GM12864 (cell line): ENCODE results near the gene CEACAM20.
"Not testable (repeated sequence)": the region's sequence is repeated elsewhere in the genome, so short reads cannot be mapped to it uniquely, and the experiment has no call there.

Source experiments
- DNase-seq: peaks from one replicate; pipeline ENCODE4 v3.0.0-alpha.2; 2011; ENCODE audit warnings: low read depth
- H3K4me3 ChIP-seq: 2 replicates; pipeline ENCODE4 v1.5.1; 2011; ENCODE audit warnings: mild to moderate bottlenecking, low read depth, low read length, control low read depth
- TF ChIP-seq, protein P1 (sequence below): IDR thresholded peaks from 2 replicates; pipeline ENCODE4 v1.5.1; 2011; ENCODE audit warnings: low read depth, mild to moderate bottlenecking, moderate library complexity, low read length, control low read depth, inconsistent platforms; ENCODE audit errors: missing control alignments

The CEACAM20 gene

DNA sequence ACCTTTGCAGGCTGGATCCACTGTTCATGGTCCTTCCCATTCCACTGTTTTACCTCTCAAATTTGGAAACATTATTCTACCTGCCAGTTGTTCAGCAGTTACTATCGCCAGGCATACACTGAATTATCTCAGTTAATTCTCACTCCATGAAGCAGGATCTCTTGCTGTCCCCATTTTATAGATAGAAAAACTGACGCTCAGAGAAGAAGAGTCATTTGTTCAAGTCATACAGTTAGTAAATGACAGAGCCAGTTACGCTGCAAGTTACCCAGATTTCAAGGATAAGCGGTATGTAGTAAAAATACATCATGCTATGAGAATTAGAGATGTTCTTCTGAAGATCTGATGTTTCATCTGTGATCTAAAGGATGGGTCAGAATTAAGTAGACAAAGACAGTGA is 43.7 kb upstream of the CEACAM20 start:
- no peak for DNase-seq
- TF ChIP-seq, protein P1, sequence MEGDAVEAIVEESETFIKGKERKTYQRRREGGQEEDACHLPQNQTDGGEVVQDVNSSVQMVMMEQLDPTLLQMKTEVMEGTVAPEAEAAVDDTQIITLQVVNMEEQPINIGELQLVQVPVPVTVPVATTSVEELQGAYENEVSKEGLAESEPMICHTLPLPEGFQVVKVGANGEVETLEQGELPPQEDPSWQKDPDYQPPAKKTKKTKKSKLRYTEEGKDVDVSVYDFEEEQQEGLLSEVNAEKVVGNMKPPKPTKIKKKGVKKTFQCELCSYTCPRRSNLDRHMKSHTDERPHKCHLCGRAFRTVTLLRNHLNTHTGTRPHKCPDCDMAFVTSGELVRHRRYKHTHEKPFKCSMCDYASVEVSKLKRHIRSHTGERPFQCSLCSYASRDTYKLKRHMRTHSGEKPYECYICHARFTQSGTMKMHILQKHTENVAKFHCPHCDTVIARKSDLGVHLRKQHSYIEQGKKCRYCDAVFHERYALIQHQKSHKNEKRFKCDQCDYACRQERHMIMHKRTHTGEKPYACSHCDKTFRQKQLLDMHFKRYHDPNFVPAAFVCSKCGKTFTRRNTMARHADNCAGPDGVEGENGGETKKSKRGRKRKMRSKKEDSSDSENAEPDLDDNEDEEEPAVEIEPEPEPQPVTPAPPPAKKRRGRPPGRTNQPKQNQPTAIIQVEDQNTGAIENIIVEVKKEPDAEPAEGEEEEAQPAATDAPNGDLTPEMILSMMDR: no peak
- H3K4me3 ChIP-seq: no peak overlapping the region

DNA sequence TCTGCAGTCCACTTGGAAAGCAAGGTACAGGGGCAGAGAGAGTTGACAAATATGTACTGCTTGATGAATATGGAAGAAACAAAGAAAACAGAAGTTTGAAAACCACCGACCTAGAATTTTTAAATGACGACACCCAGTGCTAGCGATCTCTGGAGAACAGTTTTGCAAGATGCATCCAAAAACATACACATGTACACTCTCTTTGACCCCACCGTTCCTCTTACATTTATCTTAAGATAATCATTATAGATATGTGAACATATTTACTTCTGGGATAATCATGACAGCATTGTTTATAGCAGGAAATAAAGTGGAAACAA is 43.1 kb upstream of the CEACAM20 start:
- H3K4me3 ChIP-seq: no peak overlapping the region
- TF ChIP-seq, protein P1: no peak
- DNase-seq: no peak

DNA sequence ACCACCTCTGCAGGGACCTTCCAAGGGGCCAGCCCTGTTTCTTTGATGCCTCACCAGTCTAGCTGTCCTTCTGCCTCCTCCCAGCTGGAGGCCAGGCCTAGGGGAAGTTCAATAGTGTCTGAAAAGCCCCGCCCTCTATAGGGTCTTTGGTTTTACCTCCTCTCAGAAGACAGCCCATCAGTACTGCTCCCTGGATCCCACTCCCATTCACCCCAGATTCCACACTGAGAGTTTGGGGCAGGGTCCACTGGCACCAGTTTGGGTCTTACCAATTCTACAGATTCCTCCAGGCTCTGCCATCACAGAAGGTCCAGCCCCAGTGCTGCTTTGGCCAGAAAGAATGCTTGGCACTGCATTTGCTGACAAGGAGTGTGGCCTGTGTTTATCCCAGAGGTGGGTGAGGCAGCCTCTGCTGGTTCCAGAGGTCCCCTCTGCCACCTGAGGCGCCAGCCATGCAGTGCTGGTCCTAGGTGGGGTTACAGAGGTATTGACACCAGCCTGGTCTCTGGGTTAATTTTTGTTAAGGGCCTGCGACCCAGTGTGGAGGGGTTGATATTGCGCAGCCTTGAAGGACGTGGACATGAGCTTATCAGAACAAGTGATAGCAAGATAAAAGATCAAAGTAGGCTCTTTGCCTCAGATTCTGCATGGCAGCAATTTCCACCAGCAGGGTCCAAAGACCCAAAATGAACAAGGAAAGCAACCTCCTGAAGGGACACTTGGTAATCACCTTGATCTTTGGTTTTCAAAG is 42.5 kb upstream of the CEACAM20 start:
- DNase-seq: no peak
- H3K4me3 ChIP-seq: no peak overlapping the region
- TF ChIP-seq, protein P1: no peak

DNA sequence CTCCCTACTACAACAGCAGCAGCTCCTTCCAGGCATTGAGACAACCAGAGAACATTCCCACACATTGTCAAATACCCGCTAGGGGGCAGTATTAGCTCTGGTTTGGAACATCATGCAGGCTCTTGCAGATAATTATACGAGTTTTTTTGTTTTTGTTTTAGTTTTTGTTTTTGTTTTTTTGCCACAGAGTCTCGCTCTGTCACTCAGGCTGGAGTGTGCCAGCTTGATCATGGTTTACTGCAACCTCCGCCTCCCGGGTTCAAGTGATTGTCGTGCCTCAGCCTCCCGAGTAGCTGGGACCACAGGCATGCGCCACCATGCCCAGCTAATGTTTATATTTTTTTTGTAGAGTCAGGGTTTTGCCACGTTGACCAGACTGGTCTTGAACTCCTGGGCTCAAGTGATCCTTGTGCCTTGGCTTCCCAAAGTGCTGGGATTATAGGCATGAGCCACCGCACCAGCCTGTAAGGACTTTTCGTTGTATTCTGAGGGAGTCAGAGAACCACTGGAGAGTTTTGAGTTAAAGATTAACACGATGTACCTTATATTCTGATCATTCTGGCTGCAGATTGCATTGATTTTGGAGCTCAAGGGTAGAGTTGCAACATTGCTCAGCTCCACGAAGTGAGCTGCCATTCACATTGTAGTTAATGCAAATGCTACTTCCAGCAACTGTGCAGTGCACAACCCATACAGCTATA is 41.7 kb upstream of the CEACAM20 start:
- H3K4me3 ChIP-seq: no peak overlapping the region
- peak; percentile 19 for DNase-seq
- TF ChIP-seq, protein P1: peak; percentile 65

DNA sequence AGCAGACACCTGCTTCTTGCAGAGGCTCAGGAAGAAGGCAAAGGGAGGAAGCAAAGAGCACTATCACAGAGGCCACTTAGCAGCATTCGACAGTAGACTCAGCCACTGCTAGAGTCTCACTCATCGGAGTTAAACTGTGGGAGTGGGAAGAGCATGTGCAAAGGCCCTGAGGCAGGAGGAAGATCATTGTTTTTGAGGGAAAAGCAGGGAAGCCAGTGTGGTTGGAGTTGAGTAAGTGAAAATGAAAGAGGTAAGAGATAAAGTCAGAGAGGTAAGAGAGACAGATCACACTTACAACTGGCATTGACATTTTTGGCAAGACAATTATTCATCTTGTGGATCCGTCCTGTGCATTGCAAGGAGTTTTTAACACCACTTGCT is 41.1 kb upstream of the CEACAM20 start:
- no peak overlapping the region for H3K4me3 ChIP-seq
- TF ChIP-seq, protein P1: no peak
- DNase-seq: no peak

DNA sequence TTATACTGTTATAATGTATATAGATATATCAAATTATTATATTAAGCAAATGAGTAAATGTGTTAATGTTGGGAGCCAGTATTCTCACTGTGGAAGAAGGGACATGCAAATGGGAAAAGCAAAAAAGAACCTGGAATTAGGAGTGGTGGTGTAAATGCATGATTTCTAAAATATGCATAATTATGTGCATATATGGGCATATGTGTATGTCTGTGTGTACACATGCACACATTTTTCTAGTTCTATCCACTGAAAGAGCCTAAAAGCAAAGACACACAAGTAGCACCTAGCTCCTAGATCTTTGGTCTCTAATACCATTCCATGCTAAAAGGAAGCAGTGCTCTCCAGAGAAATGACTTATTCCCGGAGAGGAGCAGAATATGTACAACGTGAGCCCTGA is 38.3 kb upstream of the CEACAM20 start:
- TF ChIP-seq, protein P1: no peak
- no peak overlapping the region for H3K4me3 ChIP-seq
- DNase-seq: no peak

DNA sequence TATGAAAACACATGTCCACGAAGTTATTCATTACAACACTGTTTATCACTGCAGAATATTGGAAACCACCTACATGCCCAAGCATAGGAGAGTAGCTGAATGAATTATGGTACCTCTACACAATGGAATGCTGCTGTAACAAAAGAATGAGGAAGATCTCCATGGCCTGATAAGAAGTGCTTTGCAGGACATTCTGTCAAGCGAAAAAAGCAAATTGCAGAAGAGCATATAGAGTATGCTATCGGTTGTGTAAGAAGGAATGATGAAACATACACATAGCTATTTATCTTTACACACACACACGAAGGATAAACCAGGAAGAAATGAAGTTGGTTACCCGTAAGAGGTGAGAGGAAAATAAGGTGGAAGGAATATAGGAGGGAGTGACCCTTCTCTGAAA is 37.5 kb upstream of the CEACAM20 start:
- TF ChIP-seq, protein P1: no peak
- no peak overlapping the region for H3K4me3 ChIP-seq
- no peak for DNase-seq

DNA sequence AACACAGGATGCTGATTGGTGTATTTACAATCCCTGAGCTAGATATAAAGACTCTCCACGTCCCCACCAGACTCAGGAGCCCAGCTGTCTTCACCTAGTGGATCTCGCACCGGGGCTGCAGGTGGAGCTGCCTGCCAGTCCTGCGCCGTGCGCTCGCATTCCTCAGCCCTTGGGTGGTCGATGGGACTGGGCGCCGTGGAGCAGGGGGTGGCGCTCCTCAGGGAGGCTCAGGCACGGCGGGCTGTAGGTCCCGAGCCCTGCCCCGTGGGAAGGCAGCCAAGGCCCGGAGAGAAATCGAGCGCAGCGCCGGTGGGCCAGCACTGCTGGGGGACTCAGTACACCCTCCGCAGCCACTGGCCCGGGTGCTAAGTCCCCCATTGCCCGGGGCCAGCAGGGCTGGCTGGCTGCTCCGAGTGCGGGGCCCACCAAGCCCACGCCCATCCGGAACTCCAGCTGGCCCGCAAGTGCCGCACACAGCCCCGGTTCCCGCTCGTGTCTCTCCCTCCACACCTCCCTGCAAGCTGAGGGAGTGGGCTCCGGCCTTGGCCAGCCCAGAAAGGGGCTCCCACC is 33.7 kb upstream of the CEACAM20 start:
- not testable (repeated sequence) for H3K4me3 ChIP-seq, DNase-seq
